Kidney (tissue), 14 donors: ENCODE measurements around the gene TESMIN. TPM values are rescaled to one million over a fixed set of nuclear protein-coding genes. Genes with fewer than 3 reads are reported as not detected.

Experiments
- DNase-seq, 5 donors: peaks; one replicate each; pipeline ENCODE4 v3.0.0-alpha.2; 2013 to 2020
- FAIRE-seq: peaks from 2 replicates; lab custom pipeline; 2012; peaks lifted over from hg19 to GRCh38; lab: Jason Lieb, UNC
- H3K27ac ChIP-seq, 2 donors: one replicate each; pipeline ENCODE4 v1.7.0; 2013; ENCODE audit warnings: low read depth in 2 of 2, low read length in 2 of 2, inconsistent platforms in 1 of 2
- H3K27me3 ChIP-seq: one replicate; pipeline ENCODE4 v1.7.1; 2013; ENCODE audit warnings: low read length, inconsistent platforms; ENCODE audit not compliant: control insufficient read depth, insufficient read depth
- H3K36me3 ChIP-seq, 3 donors: one replicate each; pipeline versions ENCODE4 v1.7.0 to v1.7.1; 2013; ENCODE audit warnings: low read length in 3 of 3, control low read depth in 1 of 3, inconsistent platforms in 1 of 3; ENCODE audit not compliant: insufficient read depth in 3 of 3, control insufficient read depth in 2 of 3
- H3K4me1 ChIP-seq, 3 donors: one replicate each; pipeline versions ENCODE4 v1.7.0 to v1.7.1; 2013; ENCODE audit warnings: low read length in 3 of 3, inconsistent platforms in 1 of 3, low read depth in 1 of 3; ENCODE audit not compliant: control insufficient read depth in 2 of 3, insufficient read depth in 2 of 3
- H3K4me3 ChIP-seq, 3 donors: one replicate each; pipeline versions ENCODE4 v1.7.0 to v1.8.1; 2013; ENCODE audit warnings: low read length in 3 of 3, control low read depth in 1 of 3, inconsistent platforms in 1 of 3
- H3K9ac ChIP-seq, 3 donors: one replicate each; pipeline versions ENCODE4 v1.7.0 to v1.7.1; 2013; ENCODE audit warnings: low read length in 3 of 3, control low read depth in 1 of 3, inconsistent platforms in 1 of 3
- H3K9me3 ChIP-seq, 3 donors: one replicate each; pipeline versions ENCODE4 v1.7.0 to v1.7.1; 2013; ENCODE audit warnings: low read length in 3 of 3, control low read depth in 1 of 3, inconsistent platforms in 1 of 3; ENCODE audit not compliant: control insufficient read depth in 2 of 3, insufficient read depth in 1 of 3
- CTCF ChIP-seq: IDR thresholded peaks from 3 replicates; pipeline ENCODE4 v1.5.1; 2012; ENCODE audit warnings: mild to moderate bottlenecking, moderate library complexity, borderline replicate concordance; ENCODE audit not compliant: insufficient read depth; ENCODE audit errors: extremely low read depth
- intact Hi-C: fragments of 100-400 bp; cut with DNase I; formaldehyde crosslinking; loops from one replicate; pipeline ENCODE4 v1.11.1; 2022
- polyA plus RNA-seq: library from polyadenylated mRNA; stranded (reverse); fragments of 350-450 nt; fragmentation: Illumina TruSeq; extraction: RNeasy Lipid Tissue Mini Kit (QIAGEN cat#74804); gene quantifications from one replicate; pipeline ENCODE4 v1.2.3, GENCODE V29; 2014; ENCODE audit warnings: low read depth, low replicate concordance; ENCODE audit not compliant: insufficient read depth
- total RNA-seq: library from RNA; stranded (reverse); fragmentation: NEBNext Ultra II Directional; extraction: Animal tissue kit (Norgen Biotek cat#: 25700); gene quantifications from one replicate; pipeline ENCODE4 v1.2.1, GENCODE V29; 2021
- donor health status: control.
- donor health status: control.
- donor health status: control.
- donor health status: control.
- donor health status: control.
- donor health status: DM: yes; HTN: yes; CAD: no.
- donor health status: Normal renal cell carcinoma (clear cell type).

The TESMIN gene
- total and polyA plus RNA-seq, 2 donors from 2014 or later, result 3.8 to 8.7 TPM

- Histone ChIP-seq H3K27ac (no peak overlapping the region), H3K27me3 (no peaks in the 10 kb centered on the region), H3K9me3 (no peaks in the 10 kb centered on the region), H3K4me3 (no peak overlapping the region), H3K9ac (no peak overlapping the region), H3K4me1 (no peaks in the 10 kb centered on the region), H3K36me3 (peaks cover 3 to 50% (median 8%) of the 10 kb centered on the region in 3 donors)
- TF ChIP-seq CTCF, result no peak
- no peak for DNase-seq
- no peak for FAIRE-seq
- intact Hi-C loops, result no loop called here
Measured at GRCh38 chr11:68792400-68792966, 41.2 kb upstream of the TESMIN start.

- intact Hi-C loops, result no loop called here
- TF ChIP-seq CTCF, result no peak
- Histone ChIP-seq H3K4me1 (no peaks in the 10 kb centered on the region), H3K27me3 (no peaks in the 10 kb centered on the region), H3K36me3 (peaks cover 3 to 43% (median 31%) of the 10 kb centered on the region in 3 donors), H3K9ac (no peak overlapping the region), H3K9me3 (no peaks in the 10 kb centered on the region), H3K4me3 (no peak overlapping the region), H3K27ac (no peak overlapping the region)
- FAIRE-seq (no peak), DNase-seq (no peak)
Measured at GRCh38 chr11:68784653-68785052, 33.3 kb upstream of the TESMIN start.

- no peak overlapping the region for H3K27ac ChIP-seq
- no peak for DNase-seq
- TF ChIP-seq CTCF, result no peak
- intact Hi-C loops, result no loop called here
- no peak overlapping the region for H3K4me3 ChIP-seq
- no peaks in the 10 kb centered on the region for H3K9me3 ChIP-seq
- no peak for FAIRE-seq
- H3K4me1 ChIP-seq, result no peaks in the 10 kb centered on the region
- H3K9ac ChIP-seq, result no peak overlapping the region
- peaks cover 3 to 48% (median 31%) of the 10 kb centered on the region in 3 donors for H3K36me3 ChIP-seq
- H3K27me3 ChIP-seq, result no peaks in the 10 kb centered on the region
Measured at GRCh38 chr11:68783216-68783821, 32.0 kb upstream of the TESMIN start.

GRCh38 chr11:68782711-68783110, 31.4 kb upstream of the TESMIN start:
- Histone ChIP-seq H3K27me3 (no peaks in the 10 kb centered on the region), H3K27ac (no peak overlapping the region), H3K9ac (no peak overlapping the region), H3K4me1 (no peaks in the 10 kb centered on the region), H3K9me3 (no peaks in the 10 kb centered on the region), H3K4me3 (no peak overlapping the region), H3K36me3 (peaks cover 3 to 48% (median 32%) of the 10 kb centered on the region in 3 donors)
- no peak for TF ChIP-seq CTCF
- no peak for DNase-seq
- intact Hi-C loops, result no loop called here
- no peak for FAIRE-seq
